Mucosa of gallbladder (tissue), 1 donor: ENCODE data around the gene CYP2W1. TPM values are rescaled to one million over a fixed set of nuclear protein-coding genes. Genes with fewer than 3 reads are reported as not detected.
"Not testable (repeated sequence)": the region's sequence is repeated elsewhere in the genome, so short reads cannot be mapped to it uniquely, and the experiment has no call there.

Experiments
- DNase-seq: peaks from one replicate; pipeline ENCODE4 v3.0.0-alpha.2; 2020; ENCODE audit warnings: low spot score
- total RNA-seq: library from RNA; stranded (reverse); gene quantifications from one replicate; pipeline ENCODE4 v1.2.1, GENCODE V29; 2021
- donor health status: DM: no; HTN: no; CAD: no.

Gene CYP2W1
- total RNA-seq, 1 donor from 2014 or later, result 0.46 TPM

DNA sequence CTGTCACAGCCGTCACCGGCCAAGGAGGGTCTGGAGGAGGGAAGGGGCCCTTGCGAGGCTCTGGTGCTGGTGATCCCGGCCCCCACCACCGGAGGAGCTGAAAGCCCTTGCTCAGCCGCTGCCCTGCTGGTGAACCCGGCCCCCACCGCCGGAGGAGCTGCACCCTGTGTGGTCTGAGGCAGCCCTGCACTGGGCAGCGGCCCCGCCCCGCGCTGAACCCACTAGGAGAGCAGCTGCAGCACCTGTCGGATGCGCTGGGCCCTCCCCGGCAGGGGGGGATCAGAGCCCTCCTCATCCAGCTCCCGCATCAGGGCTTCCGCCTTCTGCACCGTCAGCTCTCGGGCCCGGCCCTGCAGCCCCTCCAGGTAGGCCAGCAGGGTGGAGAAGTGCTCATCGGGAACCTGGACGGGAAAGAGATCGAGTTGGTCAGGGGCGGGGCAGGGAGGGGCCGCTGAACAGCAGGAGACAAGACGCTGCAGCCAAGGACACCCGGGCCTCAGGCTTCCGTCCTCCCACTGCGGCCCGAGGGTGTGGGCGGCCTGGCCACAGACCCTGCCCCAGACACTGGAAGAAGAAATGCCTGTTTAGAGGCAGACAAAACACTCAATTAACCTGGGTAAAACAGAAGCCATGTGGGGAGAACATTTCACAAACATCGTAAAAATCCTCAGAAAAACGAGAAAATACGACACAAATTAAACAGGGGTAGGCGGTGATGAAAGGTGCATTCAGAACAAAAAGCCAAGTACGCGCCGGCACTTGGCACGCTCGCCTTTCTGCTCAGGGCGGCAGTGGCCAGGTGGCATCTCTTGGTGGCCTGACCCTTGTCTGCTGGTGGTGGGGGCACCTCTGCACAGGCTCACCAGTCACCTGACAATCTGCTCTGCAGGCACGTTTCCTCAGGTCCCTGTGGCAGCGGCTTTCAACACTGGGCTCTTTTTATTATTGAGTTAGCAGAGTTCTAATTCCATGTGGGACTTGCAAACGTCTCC is 14.7 kb downstream of the CYP2W1 start:
- DNase-seq, result no peak

- DNase-seq, result no peak
These were observed 16.3 kb downstream of the CYP2W1 start for GRCh38 chr7:999149-999879.

GRCh38 chr7:999941-1000935 is 17.3 kb downstream of the CYP2W1 start:
- no peak for DNase-seq

DNA sequence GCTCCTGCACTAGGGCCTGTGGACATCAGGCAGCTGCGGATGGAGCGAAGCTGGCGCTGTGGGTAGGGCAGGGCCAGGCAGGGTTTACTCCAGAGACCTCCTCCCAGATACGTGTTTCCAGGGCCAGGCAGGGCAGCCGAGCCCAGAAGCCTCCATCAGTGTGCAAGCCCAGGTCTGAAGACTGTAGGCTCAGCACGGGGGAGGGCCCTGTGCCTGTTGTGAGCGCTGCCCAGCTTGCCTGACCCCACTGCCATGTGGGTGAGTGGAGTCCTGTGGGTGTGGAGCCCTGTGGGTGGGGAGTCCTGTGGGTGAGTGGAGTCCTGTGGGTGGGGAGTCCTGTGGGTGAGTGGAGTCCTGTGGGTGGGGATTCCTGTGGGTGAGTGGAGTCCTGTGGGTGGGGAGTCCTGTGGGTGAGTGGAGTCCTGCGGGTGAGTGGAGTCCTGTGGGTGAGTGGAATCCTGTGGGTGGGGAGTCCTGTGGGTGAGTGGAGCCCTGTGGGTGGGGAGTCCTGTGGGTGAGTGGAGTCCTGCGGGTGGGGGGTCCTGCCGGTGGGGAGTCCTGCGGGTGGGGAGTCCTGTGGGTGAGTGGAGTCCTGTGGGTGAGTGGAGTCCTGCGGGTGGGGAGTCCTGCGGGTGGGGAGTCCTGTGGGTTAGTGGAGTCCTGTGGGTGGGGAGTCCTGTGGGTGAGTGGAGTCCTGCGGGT is 18.2 kb downstream of the CYP2W1 start:
- DNase-seq, result not testable (repeated sequence)

- DNase-seq, result not testable (repeated sequence)
These were observed 19.0 kb downstream of the CYP2W1 start for GRCh38 chr7:1002026-1002425.

- not testable (repeated sequence) for DNase-seq
These were observed 19.5 kb downstream of the CYP2W1 start for GRCh38 chr7:1002445-1002844.

DNA sequence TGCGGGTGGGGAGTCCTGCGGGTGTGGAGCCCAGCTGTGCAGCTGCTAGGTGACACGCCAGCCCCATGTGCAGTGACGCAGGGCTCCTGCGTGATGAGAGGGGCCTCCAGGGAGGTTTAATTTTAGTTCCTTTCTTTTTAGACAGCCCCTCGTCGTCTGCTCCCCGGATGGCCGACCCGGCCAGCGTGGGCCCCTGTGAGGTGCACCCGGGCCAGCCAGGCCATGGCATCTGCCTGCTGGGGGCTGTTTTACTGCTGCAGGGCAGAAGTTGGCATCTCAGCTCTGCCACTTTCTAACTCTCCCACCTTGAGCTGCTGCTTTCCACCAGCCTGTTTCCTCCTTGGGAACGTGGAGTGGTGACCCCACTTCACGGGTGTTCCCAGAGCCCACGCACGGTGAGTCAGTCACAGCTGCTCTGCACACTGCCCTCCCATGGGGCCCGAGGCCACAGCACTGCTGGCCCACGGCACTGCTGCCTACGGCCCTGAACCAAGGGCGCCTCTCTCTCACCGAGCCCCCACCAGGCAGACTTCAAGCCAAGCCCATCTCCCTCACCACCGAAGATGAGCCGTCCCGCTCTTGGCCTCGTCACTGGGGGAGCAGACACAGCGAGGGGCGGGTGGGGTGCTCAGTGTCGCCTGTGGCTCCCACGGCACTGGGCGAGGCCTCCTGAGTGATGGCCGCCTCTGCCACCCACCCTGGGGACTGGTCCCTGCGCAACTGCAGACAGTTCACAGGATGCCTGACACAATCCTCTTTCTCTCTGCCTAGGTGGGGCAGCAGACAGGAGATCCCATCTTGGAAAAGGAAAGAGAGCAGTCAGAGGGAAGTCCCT is 21.3 kb downstream of the CYP2W1 start:
- no peak for DNase-seq

GRCh38 chr7:1005303-1005702 is 22.3 kb downstream of the CYP2W1 start:
- DNase-seq, result no peak

- no peak for DNase-seq
These were observed 24.9 kb downstream of the CYP2W1 start for GRCh38 chr7:1007901-1008300.

DNA sequence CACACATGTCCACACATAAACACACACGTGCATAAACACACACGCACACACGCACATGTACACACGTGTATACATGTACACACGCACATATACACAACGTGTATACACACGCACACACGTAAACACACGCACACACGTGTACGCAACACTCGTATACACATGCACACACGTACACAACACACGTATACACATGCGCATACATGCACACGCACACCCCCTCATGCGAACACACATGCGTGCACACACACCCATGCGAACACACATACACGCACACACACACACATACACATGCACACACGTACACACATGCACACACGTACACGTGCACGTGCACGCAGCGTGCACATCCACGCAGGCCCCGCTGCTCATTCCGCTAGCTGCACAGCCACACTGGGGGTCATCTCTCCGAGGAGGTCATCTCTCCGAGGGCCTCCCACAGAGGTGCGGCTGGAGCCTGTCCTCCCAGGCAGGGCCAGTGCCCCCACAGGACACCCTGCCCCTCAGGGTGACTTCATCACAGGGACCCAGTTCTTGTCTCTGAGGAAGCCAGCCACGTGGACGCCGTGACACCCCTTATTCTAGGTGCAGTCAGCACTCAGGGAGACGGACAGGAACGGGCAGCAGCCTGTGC is 25.9 kb downstream of the CYP2W1 start:
- DNase-seq, result no peak

- no peak for DNase-seq
These were observed 26.8 kb downstream of the CYP2W1 start for GRCh38 chr7:1009747-1010146.

DNA sequence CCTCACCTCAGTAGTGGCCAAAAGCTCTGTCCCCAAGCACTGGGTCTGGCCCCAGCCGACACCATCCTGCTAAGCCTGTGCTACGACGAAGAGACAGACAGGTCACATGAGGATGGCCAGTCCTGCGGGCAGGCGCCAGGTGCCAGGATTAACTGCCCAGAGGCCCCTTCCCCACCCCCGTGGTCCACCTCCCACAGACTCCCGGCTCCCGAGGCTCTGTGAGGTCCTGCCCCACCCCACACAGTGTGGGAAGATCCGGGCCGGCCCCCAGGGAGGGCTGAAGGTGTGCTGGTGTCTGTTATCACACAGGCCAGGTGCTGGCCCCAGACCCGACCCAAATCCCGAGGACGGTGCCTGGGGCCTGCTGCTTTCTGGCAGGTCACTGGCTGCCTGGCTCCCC is 27.2 kb downstream of the CYP2W1 start:
- no peak for DNase-seq

DNA sequence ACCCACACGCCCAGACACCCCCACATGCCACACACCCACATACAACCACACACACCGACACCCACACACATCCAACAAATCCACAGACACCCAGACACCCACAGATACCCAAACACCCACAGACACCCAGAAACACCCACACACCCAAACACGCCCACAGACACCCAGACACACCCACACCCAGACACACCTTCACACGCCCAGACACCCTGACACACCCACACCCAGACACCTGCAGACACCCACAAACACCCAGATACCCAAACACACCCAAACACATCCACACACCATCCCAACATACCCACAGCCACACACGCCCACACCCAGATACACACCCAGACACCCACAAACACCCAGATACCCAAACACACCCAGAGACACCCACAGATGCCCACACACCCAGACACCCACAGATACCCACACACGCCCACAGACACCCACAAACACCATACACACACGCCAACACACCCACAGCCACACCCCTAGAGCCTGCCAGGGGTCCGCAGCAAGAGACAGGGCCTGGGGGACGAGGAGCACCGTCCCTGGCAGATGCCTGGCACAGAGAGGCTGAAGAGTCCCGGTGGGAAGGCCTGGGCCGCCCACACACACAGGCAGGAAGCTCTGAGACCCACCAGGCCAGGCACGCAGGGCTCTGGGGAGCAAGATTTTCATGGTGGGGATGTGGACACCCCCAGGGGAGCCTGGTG is 28.5 kb downstream of the CYP2W1 start:
- DNase-seq, result no peak

DNA sequence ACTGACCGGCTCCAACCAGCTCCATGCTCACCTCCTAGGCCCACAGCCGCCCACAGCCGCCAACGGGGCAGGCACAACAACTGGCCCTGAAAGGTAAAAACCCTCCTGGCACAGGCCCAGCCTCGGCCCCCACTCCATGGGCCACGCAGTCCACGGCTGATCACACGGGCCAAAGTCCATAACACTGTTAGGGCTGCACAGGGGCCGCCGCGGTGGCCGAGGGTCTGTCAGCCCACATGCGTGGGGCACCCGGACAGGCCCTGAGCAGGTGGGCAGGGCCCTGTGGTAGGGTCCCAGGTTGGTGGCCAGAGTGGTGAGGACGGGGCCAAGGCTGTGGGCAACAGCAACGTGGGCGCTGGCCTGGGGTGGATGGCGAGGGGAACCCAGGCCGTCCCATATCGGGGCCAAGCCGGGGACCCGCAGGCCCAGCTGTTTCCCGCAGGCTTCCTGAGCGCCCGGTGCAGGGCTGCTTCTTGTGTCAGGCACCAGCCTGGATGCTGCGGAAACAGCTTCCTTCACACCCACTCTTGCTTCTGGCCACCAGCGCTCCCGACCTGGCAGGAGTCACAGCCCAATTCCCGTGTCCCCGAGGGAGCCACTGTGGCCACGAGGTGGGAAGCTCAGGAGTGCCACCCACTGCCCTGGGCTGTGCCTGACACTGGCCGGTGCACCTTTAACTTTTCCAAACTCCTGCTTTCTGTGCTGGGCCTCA is 29.2 kb downstream of the CYP2W1 start:
- no peak for DNase-seq

- DNase-seq, result no peak
These were observed 29.7 kb downstream of the CYP2W1 start for GRCh38 chr7:1012716-1013095.

GRCh38 chr7:1013581-1013980 is 30.6 kb downstream of the CYP2W1 start:
- no peak for DNase-seq

- no peak for DNase-seq
These were observed 31.7 kb downstream of the CYP2W1 start for GRCh38 chr7:1014681-1015080.
